ENCODE measurements around the gene DNAI2. TPM values are rescaled to one million over a fixed set of nuclear protein-coding genes. Genes with fewer than 3 reads are reported as not detected.

DNAI2 gene
- polyA plus RNA-seq (2013), result 0.53 TPM

DNA sequence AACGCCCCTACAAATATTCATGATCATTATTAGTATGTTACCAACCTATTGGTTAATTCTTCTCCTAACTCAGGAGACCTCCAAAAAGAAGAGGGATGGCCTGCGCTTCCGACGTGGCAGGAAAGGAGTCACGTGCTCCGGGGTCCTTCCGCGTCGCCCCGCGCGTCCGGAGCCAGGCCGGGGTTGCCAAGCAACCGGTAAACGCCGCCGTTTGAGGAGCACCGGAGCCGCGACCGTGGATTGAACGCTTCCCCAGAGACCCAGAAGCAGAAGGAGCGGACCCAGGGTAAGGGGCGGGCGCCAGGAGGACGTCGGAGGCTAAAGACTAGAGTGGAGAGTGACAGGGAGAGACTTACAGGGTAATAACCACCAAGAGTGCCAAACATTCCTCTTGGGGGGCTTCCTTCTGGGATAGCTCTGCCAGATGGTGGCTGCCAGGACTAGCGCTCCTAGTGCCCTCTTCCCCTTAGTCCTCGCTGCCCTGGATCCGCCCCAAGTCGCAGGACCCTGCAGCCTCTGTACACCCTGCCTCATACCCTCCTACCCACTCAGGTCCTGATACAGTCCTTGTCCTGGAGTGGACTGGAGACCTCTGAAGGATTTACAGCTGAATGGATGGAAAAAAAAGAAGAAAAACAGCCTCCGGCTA, at the start of gene DNAI2:
DNAI2 (plus strand) TSS at position 175 of the 649 bp plus-strand sequence. CDS start 7,584 bp downstream, outside the sequence.
- peak; percentile 66 to 83 (median 81) for DNase-seq
- ChIA-PET POLR2A (interaction anchor here (0.5 kb wide), 1 partner anchor 474 kb away, joined by 4 read pairs; the partner anchor contains the start of gene NHERF1), CTCF (interaction anchor here (1.0 to 3.1 kb wide), 3 partner anchors 11 to 61 kb away, joined by 3 to 10 read pairs (median 4); partner anchors contain the start of gene TTYH2)
- WGBS (ENCODE audit: insufficient coverage), result 2% methylated on average over 28 of the region's 33 CpGs
- Histone ChIP-seq H3K9me3 (ENCODE audit: control extremely low read depth in 1 of 5, control insufficient read depth in 4 of 5, insufficient read depth in 2 of 5, low read depth in 1 of 5, low read length in 4 of 5) (no peaks in the 10 kb centered on the region), H3K4me1 (ENCODE audit: control extremely low read depth in 1 of 4, control insufficient read depth in 4 of 4, insufficient read depth in 4 of 4, low read length in 3 of 4) (peaks cover 7 to 20% (median 17%) of the 10 kb centered on the region in 4 experiments), H3K27ac (ENCODE audit: insufficient read depth in 1 of 2, low read depth in 1 of 2, low read length in 2 of 2, poor library complexity in 1 of 2, severe bottlenecking in 2 of 2) (no peak within 1 kb of the TSS), H3K27me3 (replicated peaks in 2 of 5; ENCODE audit: control insufficient read depth in 4 of 5, insufficient read depth in 5 of 5, low read length in 4 of 5) (no peaks in the 10 kb centered on the region), H3K36me3 (ENCODE audit: control insufficient read depth in 4 of 4, insufficient read depth in 4 of 4, low read length in 3 of 4) (no peaks in the 10 kb centered on the region), H3K4me3 (ENCODE audit: control insufficient read depth in 1 of 7, extremely low read depth in 1 of 7, insufficient read depth in 4 of 7, low read depth in 2 of 7, low read length in 6 of 7) (peak within 1 kb of the TSS in 4 of 7 experiments; percentile 27 to 58 (median 44))

GRCh38 chr17:74224959-74225725, 48.9 kb upstream of the DNAI2 start:
- H3K9me3 ChIP-seq (ENCODE audit: control extremely low read depth in 1 of 5, control insufficient read depth in 4 of 5, insufficient read depth in 2 of 5, low read depth in 1 of 5, low read length in 4 of 5), result no peaks in the 10 kb centered on the region
- H3K4me3 ChIP-seq (ENCODE audit: control insufficient read depth in 1 of 7, extremely low read depth in 1 of 7, insufficient read depth in 4 of 7, low read depth in 2 of 7, low read length in 6 of 7), result no peak overlapping the region
- peaks cover 0 to 5% (median 3%) of the 10 kb centered on the region in 4 experiments for H3K4me1 ChIP-seq (ENCODE audit: control extremely low read depth in 1 of 4, control insufficient read depth in 4 of 4, insufficient read depth in 4 of 4, low read length in 3 of 4)
- no peaks in the 10 kb centered on the region for H3K27me3 ChIP-seq (replicated peaks in 2 of 5; ENCODE audit: control insufficient read depth in 4 of 5, insufficient read depth in 5 of 5, low read length in 4 of 5)
- ChIA-PET CTCF (interaction anchor here (1.2 to 1.4 kb wide), 2 partner anchors 11 to 16 kb away, joined by 3 read pairs; no protein-coding TSS in a partner anchor), POLR2A (no interaction called here)
- no peak overlapping the region for H3K27ac ChIP-seq (ENCODE audit: insufficient read depth in 1 of 2, low read depth in 1 of 2, low read length in 2 of 2, poor library complexity in 1 of 2, severe bottlenecking in 2 of 2)
- WGBS (ENCODE audit: insufficient coverage), result 98% methylated on average over 20 of the region's 20 CpGs
- peaks cover 0 to 2% (median under 1%) of the 10 kb centered on the region in 4 experiments for H3K36me3 ChIP-seq (ENCODE audit: control insufficient read depth in 4 of 4, insufficient read depth in 4 of 4, low read length in 3 of 4)
- DNase-seq, result no peak

GRCh38 chr17:74226252-74226651, 47.8 kb upstream of the DNAI2 start:
- no peak overlapping the region for H3K4me3 ChIP-seq (ENCODE audit: control insufficient read depth in 1 of 7, extremely low read depth in 1 of 7, insufficient read depth in 4 of 7, low read depth in 2 of 7, low read length in 6 of 7)
- WGBS (ENCODE audit: insufficient coverage), result 98% methylated on average over 3 of the region's 6 CpGs
- H3K4me1 ChIP-seq (ENCODE audit: control extremely low read depth in 1 of 4, control insufficient read depth in 4 of 4, insufficient read depth in 4 of 4, low read length in 3 of 4), result peaks cover 0 to 5% (median 1%) of the 10 kb centered on the region in 4 experiments
- no peak overlapping the region for H3K27ac ChIP-seq (ENCODE audit: insufficient read depth in 1 of 2, low read depth in 1 of 2, low read length in 2 of 2, poor library complexity in 1 of 2, severe bottlenecking in 2 of 2)
- CTCF ChIA-PET, result interaction anchor here (1.2 to 2.1 kb wide), 5 partner anchors 10 to 34 kb away, joined by 3 to 6 read pairs (median 3); partner anchors contain the start of gene RPL38
- peaks cover 0 to 2% (median under 1%) of the 10 kb centered on the region in 4 experiments for H3K36me3 ChIP-seq (ENCODE audit: control insufficient read depth in 4 of 4, insufficient read depth in 4 of 4, low read length in 3 of 4)
- DNase-seq, result no peak
- no peaks in the 10 kb centered on the region for H3K27me3 ChIP-seq (replicated peaks in 2 of 5; ENCODE audit: control insufficient read depth in 4 of 5, insufficient read depth in 5 of 5, low read length in 4 of 5)
- no peaks in the 10 kb centered on the region for H3K9me3 ChIP-seq (ENCODE audit: control extremely low read depth in 1 of 5, control insufficient read depth in 4 of 5, insufficient read depth in 2 of 5, low read depth in 1 of 5, low read length in 4 of 5)
- POLR2A ChIA-PET, result no interaction called here

- H3K36me3 ChIP-seq (ENCODE audit: control insufficient read depth in 4 of 4, insufficient read depth in 4 of 4, low read length in 3 of 4), result peaks cover 0 to 2% (median under 1%) of the 10 kb centered on the region in 4 experiments
- DNase-seq, result no peak
- H3K27ac ChIP-seq (ENCODE audit: insufficient read depth in 1 of 2, low read depth in 1 of 2, low read length in 2 of 2, poor library complexity in 1 of 2, severe bottlenecking in 2 of 2), result no peak overlapping the region
- H3K4me3 ChIP-seq (ENCODE audit: control insufficient read depth in 1 of 7, extremely low read depth in 1 of 7, insufficient read depth in 4 of 7, low read depth in 2 of 7, low read length in 6 of 7), result no peak overlapping the region
- ChIA-PET CTCF (interaction anchor here (1.3 to 2.1 kb wide), 4 partner anchors 9 to 33 kb away, joined by 3 to 6 read pairs (median 4); partner anchors contain the start of gene RPL38), POLR2A (no interaction called here)
- H3K27me3 ChIP-seq (replicated peaks in 2 of 5; ENCODE audit: control insufficient read depth in 4 of 5, insufficient read depth in 5 of 5, low read length in 4 of 5), result no peaks in the 10 kb centered on the region
- 55% methylated on average over 4 of the region's 10 CpGs for WGBS (ENCODE audit: insufficient coverage)
- no peaks in the 10 kb centered on the region for H3K9me3 ChIP-seq (ENCODE audit: control extremely low read depth in 1 of 5, control insufficient read depth in 4 of 5, insufficient read depth in 2 of 5, low read depth in 1 of 5, low read length in 4 of 5)
- H3K4me1 ChIP-seq (ENCODE audit: control extremely low read depth in 1 of 4, control insufficient read depth in 4 of 4, insufficient read depth in 4 of 4, low read length in 3 of 4), result peaks cover 0 to 5% (median 1%) of the 10 kb centered on the region in 4 experiments
Measured at GRCh38 chr17:74227271-74228080, 46.6 kb upstream of the DNAI2 start.

GRCh38 chr17:74228306-74228978, 45.6 kb upstream of the DNAI2 start:
- 96% methylated on average over 3 of the region's 5 CpGs for WGBS (ENCODE audit: insufficient coverage)
- no peaks in the 10 kb centered on the region for H3K27me3 ChIP-seq (replicated peaks in 2 of 5; ENCODE audit: control insufficient read depth in 4 of 5, insufficient read depth in 5 of 5, low read length in 4 of 5)
- CTCF ChIA-PET, result interaction anchor here (1.6 kb wide), 1 partner anchor 10 kb away, joined by 5 read pairs; no protein-coding TSS in a partner anchor

GRCh38 chr17:74230896-74231295, 43.1 kb upstream of the DNAI2 start:
- POLR2A ChIA-PET, result no interaction called here
- WGBS (ENCODE audit: insufficient coverage), result 96% methylated on average over 15 of the region's 16 CpGs

More at GRCh38 chr17:74228306-74228978, 45.6 kb upstream of the DNAI2 start:
- peaks cover 0 to 2% (median 0%) of the 10 kb centered on the region in 4 experiments for H3K36me3 ChIP-seq (ENCODE audit: control insufficient read depth in 4 of 4, insufficient read depth in 4 of 4, low read length in 3 of 4)
- peaks cover 0 to 5% (median 1%) of the 10 kb centered on the region in 4 experiments for H3K4me1 ChIP-seq (ENCODE audit: control extremely low read depth in 1 of 4, control insufficient read depth in 4 of 4, insufficient read depth in 4 of 4, low read length in 3 of 4)
- no peak for DNase-seq
- POLR2A ChIA-PET, result no interaction called here
- H3K27ac ChIP-seq (ENCODE audit: insufficient read depth in 1 of 2, low read depth in 1 of 2, low read length in 2 of 2, poor library complexity in 1 of 2, severe bottlenecking in 2 of 2), result no peak overlapping the region
- no peak overlapping the region for H3K4me3 ChIP-seq (ENCODE audit: control insufficient read depth in 1 of 7, extremely low read depth in 1 of 7, insufficient read depth in 4 of 7, low read depth in 2 of 7, low read length in 6 of 7)
- H3K9me3 ChIP-seq (ENCODE audit: control extremely low read depth in 1 of 5, control insufficient read depth in 4 of 5, insufficient read depth in 2 of 5, low read depth in 1 of 5, low read length in 4 of 5), result no peaks in the 10 kb centered on the region

More at GRCh38 chr17:74230896-74231295, 43.1 kb upstream of the DNAI2 start:
- no peak for DNase-seq
- Histone ChIP-seq H3K4me3 (ENCODE audit: control insufficient read depth in 1 of 7, extremely low read depth in 1 of 7, insufficient read depth in 4 of 7, low read depth in 2 of 7, low read length in 6 of 7) (no peak overlapping the region), H3K27ac (ENCODE audit: insufficient read depth in 1 of 2, low read depth in 1 of 2, low read length in 2 of 2, poor library complexity in 1 of 2, severe bottlenecking in 2 of 2) (no peak overlapping the region), H3K9me3 (ENCODE audit: control extremely low read depth in 1 of 5, control insufficient read depth in 4 of 5, insufficient read depth in 2 of 5, low read depth in 1 of 5, low read length in 4 of 5) (no peaks in the 10 kb centered on the region), H3K27me3 (replicated peaks in 2 of 5; ENCODE audit: control insufficient read depth in 4 of 5, insufficient read depth in 5 of 5, low read length in 4 of 5) (no peaks in the 10 kb centered on the region), H3K36me3 (ENCODE audit: control insufficient read depth in 4 of 4, insufficient read depth in 4 of 4, low read length in 3 of 4) (no peaks in the 10 kb centered on the region), H3K4me1 (ENCODE audit: control extremely low read depth in 1 of 4, control insufficient read depth in 4 of 4, insufficient read depth in 4 of 4, low read length in 3 of 4) (peaks cover 0 to 20% (median 15%) of the 10 kb centered on the region in 4 experiments)
- CTCF ChIA-PET, result interaction anchor here (0.6 to 0.7 kb wide), 2 partner anchors 33 to 49 kb away, joined by 3 read pairs; no protein-coding TSS in a partner anchor
